ENCODE data around the gene TCF7L1.

Gene TCF7L1

GRCh38 chr2:85164145-85164569 lies 31.0 kb downstream of the TCF7L1 start:
- DNase-seq, result no peak

DNA sequence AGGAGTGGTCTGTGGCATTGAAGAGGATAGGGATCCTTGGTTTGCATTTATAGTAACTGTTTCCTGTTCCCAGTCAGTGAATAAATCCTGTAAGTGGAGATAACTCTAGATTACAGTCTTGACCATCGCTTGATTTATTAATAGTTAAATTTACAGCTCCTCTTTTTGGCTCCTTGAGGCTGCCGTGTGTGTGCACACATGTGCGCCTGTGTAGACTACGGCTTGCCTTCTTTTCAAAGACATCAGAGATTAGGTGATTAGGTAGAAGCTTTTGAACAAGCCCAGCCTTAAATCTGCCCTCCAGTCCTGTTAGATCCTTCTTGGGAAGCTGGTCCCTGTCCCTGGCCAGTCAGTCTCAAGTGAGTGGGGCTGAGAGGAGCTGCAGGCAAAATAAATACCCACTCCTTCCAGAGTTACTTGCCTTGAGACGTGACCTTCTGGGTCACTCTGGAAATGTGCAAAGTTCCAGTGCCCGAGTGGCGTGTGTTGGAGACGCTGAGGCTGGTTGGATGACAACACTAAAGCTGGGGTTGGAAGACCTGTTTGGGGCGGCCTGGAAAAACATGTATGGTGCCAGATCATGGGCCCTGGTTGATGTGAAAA lies 32.0 kb downstream of the TCF7L1 start:
- DNase-seq, result no peak

DNA sequence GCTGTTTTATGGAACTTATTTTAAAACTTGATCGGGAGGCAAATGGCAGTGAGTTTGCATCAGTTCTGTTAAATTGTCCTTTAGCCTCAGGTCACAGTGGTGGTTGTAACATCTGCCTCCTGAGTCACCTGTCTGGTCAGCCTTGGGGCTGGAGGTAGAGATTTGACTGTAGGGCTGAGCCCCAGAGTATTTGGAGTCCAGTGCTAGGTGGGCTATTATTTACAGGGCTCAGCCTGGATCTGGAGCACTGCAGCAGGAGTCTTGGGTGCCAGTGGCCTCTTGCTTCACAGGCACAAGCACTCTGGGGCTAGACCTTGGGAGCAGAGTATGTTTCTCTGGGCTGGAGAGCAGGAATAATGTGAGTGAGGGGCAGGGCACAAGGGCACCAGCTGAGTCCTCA lies 32.8 kb downstream of the TCF7L1 start:
- no peak for DNase-seq

DNA sequence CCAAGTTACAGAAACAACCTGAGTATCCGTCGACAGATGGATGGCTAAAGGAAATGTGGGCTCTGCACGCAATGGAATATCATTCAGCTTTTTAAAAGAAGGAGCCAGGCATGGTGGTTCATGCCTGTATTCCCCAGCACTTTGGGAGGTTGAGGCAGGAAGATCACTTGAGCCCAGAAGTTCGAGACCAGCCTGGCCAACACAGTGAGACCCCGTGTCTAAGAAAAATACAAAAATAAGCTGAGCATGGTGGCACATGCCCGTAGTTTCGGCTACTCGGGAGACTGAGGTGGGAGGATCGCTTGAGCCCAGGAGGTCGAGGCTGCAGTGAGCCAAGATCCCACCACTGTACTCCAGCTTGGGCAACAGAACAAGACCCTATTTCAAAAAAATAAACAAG lies 34.3 kb downstream of the TCF7L1 start:
- DNase-seq, result no peak

DNA sequence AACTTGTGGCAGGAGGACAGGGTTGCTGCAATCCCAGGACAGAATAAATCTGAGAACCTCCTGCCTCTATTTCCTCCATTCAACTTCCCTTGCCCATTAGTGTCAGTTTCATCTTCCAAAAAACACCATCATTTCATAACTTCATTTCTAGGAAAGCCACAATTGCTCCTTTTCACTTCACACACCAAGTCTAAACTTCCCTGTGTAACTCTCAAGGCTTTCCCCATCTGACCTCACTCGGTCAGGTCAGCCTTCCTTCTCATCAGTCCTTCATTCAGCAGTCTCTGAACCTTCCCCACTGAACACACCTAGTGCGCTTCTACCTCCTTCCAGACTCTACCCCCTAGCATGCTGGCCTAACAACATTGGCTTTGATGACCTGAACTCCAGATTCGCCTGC lies 35.8 kb downstream of the TCF7L1 start:
- no peak for DNase-seq

GRCh38 chr2:85169581-85169980 lies 36.4 kb downstream of the TCF7L1 start:
- DNase-seq, result no peak

DNA sequence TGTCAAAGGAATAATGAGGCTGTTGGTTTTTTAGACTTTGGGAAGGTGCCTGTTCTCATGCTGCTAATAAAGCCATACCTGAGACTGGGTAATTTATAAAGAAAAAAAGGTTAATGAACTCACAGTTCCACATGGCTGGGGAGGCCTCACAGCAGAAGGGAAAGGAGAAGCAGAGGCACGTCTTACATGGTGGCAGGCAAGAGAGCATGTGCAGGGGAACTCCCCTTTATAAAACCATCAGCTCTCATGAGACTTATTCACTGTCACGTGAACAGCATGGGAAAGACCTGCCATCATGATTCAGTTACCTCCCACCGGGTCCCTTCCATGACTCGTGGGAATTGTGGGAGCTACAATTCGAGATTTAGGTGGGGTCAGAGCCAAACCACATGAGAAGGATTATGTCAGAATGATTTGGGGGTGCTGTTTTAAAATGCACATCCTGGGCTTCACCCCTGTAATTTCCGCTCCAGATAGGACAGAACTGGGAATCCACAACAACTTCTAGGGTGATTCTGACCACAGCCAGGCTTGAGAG lies 37.8 kb downstream of the TCF7L1 start:
- DNase-seq, result no peak

GRCh38 chr2:85171916-85172315 lies 38.7 kb downstream of the TCF7L1 start:
- no peak for DNase-seq

DNA sequence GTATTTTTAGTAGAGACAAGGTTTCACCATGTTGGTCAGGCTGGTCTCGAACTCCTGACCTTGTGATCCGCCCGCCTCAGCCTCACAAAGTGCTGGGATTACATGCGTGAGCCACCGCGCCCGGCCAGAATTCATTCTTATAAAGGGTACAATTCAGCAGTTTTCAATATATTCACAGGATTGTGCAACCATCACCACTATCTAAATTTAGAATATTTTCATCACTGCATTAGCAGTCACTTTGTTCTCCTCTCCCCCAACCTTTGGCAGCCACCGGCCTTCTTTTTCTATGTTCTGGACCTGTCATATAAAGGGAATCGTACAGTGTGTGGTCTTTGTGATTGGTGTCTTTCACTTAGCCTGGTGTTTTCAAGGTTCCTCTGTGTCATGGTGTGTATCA lies 40.7 kb downstream of the TCF7L1 start:
- DNase-seq, result no peak

DNA sequence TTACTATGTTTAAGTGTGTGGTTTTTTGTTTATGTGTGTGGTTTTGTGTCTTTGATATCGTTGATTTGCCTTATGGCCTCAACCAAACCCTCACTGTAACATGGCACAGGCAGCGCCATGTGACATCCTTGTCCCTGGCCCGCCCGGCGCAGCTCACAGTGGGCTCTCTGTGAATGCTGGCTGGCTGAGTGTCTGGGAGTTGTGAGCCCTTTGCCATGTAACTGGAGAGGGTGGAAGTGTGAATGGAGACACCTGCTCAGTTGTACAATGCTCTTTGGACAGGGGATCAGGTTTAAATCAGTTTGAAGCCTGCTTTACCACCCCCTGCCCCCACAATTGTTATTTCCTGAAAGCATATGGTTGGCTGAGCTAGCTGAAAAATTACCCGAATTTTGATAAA lies 41.8 kb downstream of the TCF7L1 start:
- no peak for DNase-seq

GRCh38 chr2:85175369-85176299 lies 42.4 kb downstream of the TCF7L1 start:
- no peak for DNase-seq

GRCh38 chr2:85177031-85177824 lies 44.0 kb downstream of the TCF7L1 start:
- DNase-seq, result no peak

GRCh38 chr2:85178154-85178553 lies 45.0 kb downstream of the TCF7L1 start:
- DNase-seq, result no peak

GRCh38 chr2:85178980-85179411 lies 45.8 kb downstream of the TCF7L1 start:
- no peak for DNase-seq

DNA sequence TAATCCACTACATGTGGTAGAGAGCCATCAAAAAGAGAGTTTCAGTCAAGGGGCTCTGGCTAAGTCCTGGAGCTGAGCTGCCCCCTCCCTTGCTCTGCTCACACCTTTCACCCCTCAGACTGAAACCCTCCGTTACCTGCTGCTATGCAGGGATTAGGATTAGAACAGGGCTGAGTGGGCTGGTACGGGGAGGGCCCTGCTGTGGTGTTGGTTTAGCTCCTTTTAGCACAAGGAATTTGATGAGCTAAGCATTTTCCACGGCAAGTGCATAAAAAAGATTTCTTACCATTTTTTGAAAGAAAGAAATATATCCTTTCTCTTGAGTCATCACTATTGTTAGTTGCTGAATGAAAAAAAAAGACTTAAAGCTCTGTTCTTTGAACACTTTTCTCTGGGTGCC lies 46.3 kb downstream of the TCF7L1 start:
- no peak for DNase-seq

- no peak for DNase-seq
Measured at GRCh38 chr2:85180322-85181133, 47.3 kb downstream of the TCF7L1 start.

- DNase-seq, result no peak
Measured at GRCh38 chr2:85181134-85181631, 48.0 kb downstream of the TCF7L1 start.

DNA sequence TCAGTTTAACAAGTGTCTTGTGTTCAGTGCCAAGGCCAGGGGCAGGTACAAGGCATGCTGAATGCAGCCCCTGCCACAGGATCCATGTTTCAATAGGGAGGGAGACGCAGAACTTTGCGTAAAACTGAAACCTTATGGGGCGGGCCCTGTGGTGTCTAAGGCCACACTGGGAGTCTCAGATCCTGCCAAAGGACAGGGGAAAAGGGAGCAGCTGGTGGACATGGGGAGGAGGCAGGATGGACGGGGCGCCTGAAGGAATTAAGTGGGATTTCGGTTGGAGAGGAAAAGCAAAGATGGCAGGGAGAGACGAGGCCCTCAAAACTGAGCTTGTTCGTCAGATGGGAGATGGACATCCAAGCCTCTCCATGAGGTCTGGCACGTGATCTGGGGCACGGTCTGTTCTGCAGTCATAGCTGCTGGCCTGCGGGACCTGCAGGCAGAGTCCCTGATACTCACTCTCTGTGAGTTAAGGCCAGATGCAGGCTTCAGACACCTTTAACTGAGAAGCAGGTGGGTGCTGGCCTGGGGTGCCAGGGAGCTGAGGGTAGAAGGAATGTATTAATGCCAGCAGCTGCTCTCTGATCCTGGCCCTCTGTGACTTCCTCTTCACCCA lies 48.8 kb downstream of the TCF7L1 start:
- DNase-seq, result no peak

GRCh38 chr2:85183076-85183475 lies 49.9 kb downstream of the TCF7L1 start:
- DNase-seq, result no peak

GRCh38 chr2:85183479-85183878 lies 50.3 kb downstream of the TCF7L1 start:
- no peak for DNase-seq

DNA sequence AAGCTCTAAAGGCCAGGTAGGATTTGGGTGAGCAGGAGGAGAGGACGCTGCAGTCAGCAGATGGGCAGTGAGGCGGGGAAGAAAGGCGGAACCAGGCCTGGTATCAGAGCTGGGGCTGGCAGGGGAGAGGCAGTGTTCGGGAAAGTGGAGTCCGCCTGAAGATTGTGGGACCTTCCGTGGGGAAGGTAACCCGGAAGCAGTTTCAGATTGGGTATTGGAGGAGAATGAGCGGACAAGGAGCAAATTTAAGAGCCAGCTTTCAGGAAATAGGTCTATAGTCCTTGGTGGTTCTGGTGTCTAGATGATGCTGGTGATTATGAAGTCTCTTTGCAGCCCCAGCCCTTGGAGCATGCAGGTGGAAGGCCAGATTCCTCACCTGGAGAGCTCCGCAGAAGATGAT lies 51.0 kb downstream of the TCF7L1 start:
- DNase-seq, result no peak

- no peak for DNase-seq
Measured at GRCh38 chr2:85184990-85185389, 51.8 kb downstream of the TCF7L1 start.
